Epithelial cell of esophagus (primary cell): ENCODE data around the gene ARHGAP9.

Experiments used
- DNase-seq: peaks from one replicate; pipeline ENCODE4 v3.0.0; 2010; ENCODE audit warnings: low read depth
- H3K4me3 ChIP-seq: 2 replicates; pipeline ENCODE4 v1.5.1; 2011; ENCODE audit warnings: mild to moderate bottlenecking, low read length, control low read depth
- TF ChIP-seq, protein P1 (sequence below): IDR thresholded peaks from 2 replicates; pipeline ENCODE4 v1.5.1; 2011; ENCODE audit warnings: low read depth, mild to moderate bottlenecking, low read length, control low read depth, inconsistent platforms; ENCODE audit not compliant: insufficient read depth; ENCODE audit errors: missing control alignments

The ARHGAP9 gene

DNA sequence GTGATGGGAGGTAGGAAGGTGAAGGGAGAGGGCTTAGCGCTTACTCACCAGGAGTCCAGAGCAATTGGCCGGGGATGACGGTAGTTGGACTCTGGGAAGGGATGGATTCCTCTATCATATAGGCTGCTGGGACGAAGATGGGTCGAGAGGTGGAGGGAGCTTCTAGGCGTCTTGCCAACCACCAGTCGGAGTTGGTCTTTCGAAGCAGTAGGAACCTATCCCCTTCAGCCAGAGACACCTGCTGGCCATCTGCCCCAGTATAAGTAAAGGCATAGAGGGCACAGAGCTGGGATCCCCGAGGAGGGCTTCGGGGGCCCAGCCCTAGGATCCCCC, 657 bp downstream of the ARHGAP9 start:
- TF ChIP-seq, protein P1, sequence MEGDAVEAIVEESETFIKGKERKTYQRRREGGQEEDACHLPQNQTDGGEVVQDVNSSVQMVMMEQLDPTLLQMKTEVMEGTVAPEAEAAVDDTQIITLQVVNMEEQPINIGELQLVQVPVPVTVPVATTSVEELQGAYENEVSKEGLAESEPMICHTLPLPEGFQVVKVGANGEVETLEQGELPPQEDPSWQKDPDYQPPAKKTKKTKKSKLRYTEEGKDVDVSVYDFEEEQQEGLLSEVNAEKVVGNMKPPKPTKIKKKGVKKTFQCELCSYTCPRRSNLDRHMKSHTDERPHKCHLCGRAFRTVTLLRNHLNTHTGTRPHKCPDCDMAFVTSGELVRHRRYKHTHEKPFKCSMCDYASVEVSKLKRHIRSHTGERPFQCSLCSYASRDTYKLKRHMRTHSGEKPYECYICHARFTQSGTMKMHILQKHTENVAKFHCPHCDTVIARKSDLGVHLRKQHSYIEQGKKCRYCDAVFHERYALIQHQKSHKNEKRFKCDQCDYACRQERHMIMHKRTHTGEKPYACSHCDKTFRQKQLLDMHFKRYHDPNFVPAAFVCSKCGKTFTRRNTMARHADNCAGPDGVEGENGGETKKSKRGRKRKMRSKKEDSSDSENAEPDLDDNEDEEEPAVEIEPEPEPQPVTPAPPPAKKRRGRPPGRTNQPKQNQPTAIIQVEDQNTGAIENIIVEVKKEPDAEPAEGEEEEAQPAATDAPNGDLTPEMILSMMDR = no peak
- DNase-seq = no peak
- H3K4me3 ChIP-seq = no peak overlapping the region

DNA sequence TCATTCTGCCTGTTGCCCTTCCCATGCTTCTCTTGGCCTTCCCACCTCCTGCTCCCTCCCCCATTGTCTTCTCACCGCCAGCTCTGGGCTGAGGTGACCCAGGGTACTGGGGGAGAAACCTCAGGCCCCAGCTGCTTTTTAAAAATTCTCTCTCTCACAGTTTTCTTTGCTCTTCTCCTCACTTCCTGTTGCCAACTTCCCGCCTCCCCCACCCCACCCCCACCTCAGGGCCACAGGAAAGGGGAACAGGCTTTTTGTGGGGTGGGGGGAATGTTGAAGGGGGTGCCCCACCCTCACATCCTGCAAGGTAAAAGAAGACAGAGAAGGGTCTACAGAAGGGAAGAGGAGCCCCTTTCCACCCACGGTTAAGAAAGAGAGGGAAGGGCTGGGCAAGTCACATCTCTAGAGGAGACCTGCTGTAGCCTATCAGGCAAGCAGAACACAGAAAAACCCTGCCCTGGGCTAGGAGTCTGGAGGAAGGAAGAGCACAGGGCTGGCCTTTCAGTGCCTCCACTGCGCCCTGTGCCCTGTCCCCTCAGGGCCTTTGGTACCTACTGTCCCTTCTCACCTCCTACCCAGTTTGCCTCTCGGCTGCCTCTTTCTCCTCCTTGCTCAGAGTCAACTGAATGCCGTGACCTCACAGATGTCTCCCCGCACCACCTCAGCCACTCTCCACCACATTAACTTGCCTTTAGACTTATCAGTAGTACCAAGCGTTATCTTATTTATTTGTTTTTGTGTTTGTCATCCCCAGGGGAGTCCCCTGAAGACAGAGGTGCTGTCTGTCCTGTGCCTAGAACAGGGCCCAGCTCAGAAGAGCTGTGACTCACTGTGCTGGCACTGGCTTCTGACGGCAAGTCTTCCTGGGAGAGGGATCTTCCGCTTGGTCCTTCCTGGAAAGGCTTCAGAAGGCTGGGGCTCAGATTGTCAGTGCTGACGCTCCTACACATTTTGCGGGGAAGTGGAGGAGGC, 1.7 kb downstream of the ARHGAP9 start:
- TF ChIP-seq, protein P1 = no peak
- DNase-seq = peak; percentile 58
- no peak overlapping the region for H3K4me3 ChIP-seq

DNA sequence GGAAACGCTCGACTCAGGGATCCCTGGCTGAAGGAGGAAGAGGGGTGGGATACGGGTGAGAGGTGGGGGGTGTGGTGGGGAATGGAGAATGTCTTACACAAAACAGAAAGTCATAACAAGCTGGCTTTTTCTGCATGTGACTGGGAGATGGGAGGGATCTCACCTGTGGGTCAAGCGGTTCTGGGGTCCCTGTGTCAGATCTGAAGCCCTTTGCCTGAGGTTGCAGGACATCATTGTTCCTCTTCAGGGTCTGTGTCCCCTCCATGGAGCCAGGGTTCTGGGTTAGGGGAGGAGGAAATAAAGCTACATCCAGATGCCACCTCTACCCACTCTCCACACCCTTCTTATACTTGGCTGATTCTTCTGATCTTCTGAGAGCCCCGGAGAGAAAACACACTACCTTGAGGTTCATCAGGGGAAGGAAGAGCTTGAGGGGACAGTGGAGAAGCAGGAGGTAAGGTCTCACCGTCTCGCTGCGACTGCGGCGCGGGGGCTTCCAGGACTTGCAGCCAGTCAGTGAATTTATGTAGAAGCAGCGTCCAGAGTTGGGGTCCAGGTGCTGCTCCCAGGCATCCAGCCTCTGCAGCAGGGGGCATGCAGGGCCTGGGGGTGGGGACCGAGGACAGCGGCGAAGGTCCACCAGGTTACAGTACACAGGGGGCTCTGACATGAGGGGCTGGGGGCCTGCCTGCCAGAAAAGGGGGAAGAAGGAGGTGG, 2.5 kb downstream of the ARHGAP9 start:
- H3K4me3 ChIP-seq = no peak overlapping the region
- no peak for DNase-seq
- TF ChIP-seq, protein P1 = no peak

DNA sequence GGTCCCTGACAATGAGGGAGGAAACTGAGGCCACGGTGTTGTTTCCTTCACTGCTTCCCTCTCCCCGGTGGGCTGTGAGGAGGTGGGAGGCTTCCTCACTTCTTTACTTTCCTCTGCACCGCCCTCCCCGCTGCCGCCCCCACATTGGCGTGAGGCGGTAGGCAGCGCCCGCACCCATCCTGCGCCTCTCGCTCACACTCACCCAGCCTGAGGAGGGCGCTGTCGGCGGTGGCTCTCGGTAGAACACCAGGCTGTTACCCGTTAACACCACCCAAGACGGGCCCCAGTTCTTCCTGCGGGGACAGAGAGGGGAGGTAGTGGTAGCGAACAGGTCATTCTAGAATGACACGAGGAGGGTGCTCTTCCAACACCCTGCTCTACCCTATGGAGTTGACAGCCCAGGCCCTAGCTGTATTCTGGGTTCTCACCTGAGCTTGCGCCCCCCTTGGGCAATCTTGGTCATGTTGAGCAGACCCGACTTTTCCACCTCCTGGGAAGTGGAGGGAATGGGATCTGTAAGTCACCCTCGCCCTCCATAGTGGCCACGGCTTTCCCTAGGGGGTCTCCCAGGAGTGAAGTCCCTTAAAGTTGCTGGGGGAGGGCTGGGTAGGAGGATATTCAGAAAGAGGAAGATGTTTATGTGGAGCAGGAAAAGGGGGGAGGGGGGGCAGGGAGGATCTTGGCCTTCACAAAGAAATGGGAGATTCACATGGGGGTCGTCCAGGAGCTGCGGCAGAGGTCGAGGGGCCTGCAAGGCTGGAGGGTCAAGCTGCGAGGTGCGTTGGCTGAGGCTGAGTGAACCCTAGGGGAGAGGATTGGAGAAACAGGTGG, 3.3 kb downstream of the ARHGAP9 start:
- no peak for DNase-seq
- H3K4me3 ChIP-seq = peak overlapping the region; percentile 13
- TF ChIP-seq, protein P1 = peak; percentile 27

DNA sequence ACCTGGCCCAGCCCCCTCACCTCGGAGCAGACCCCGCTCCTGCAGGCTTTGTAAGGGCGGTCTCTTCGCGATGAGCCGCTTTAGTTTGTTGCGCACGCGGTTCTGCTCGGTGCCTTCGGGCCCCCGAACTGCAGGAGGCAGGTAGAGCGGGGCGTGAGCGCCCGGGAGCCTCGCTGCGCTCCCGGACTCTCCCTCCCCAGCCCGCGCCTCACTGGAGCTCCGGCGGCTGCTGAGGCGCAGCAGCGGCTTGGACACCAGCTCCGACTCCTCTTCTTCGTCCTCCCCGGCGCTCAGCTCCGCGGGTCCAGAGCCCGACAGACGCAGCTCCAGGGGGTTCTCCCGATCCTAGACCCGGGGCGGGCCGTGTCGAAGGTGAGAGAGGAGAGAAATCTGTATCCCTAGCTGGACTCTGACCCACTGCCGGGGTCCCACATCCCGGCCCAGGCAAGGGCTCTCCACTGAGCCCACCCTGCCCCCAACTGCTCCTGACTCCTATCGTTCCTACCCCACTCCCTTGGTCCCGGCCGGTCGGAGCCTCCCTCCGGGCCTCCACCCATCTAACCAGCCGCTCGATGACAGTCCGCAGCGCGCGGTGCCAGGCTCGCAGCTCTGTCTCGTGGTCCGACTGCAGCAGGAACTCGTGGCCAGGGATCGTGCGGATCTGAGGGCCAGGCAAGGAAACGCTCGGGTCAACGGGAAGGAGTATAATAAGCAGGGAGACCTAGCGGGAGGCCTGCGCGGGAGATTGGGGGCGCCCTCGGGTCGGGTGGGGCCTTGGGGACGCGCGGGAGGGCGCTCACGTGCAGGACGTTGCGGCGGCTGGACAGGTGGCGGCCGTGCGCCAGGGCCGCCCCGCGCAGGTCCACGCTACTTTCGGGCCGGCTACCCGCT, 4.2 kb downstream of the ARHGAP9 start:
- TF ChIP-seq, protein P1 = no peak
- no peak for DNase-seq
- peak overlapping the region; percentile 13 for H3K4me3 ChIP-seq

DNA sequence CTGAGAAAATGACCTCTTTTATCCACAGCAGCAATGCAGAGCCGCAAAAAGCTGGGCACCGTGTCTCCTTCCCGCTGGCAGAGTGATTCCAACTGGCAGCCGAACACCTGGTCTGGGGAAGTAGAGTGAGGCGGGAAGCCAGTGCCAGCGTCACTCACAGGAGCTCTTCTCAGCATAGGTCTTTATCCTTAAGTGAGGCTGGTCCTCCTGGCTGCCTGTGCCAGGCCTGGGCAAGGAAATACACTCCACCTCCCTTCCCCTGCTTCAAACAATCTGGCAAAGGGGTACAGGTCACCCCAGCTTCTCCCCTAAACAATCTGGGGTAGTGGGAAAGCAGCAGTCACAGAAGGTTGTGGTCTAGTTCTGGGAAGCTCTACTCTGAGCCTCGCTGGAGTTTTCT, 4.8 kb downstream of the ARHGAP9 start:
- H3K4me3 ChIP-seq = no peak overlapping the region
- TF ChIP-seq, protein P1 = no peak

More for the DNA sequence above, 4.8 kb downstream of the ARHGAP9 start:
- no peak for DNase-seq
